ENCODE results near the gene CDH11.
A peak's percentile ranks its signal among the peaks of the same experiment; 100 is the strongest.

CDH11 gene

DNA sequence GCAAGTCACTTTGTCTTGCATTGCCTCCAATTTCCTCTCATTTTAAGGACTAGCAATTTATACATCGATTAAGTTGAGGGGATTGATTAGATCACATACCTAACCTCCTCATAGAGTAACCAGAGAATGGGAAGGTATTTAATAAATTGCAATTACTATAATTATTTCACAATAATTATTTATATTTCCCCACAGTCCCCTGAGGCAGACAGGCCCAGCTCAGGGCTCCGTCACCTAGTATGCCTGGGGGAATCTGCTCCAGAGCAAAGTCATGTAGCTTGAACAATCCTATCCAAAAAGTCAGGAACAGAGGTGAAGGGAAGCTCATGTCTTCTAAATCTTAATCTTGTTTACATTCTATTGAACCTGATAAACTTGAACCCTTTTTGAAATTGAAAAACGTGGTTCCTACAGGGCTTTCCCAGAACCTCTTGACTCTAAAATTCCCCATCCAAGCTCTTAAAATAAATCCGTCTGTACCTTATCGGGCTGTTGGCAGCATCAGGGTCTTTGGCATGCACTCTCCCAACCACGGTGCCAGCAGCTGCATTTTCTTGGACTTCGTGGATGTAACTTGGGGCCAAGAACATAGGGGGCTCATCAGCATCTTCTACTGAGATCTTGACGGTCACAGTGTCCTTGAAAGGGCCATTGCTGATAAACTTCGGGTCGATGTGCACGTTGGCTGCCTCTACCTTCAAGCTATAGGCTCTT is 140.1 kb downstream of the CDH11 start:
- DNase-seq (ENCODE audit: low read depth) = no peak

DNA sequence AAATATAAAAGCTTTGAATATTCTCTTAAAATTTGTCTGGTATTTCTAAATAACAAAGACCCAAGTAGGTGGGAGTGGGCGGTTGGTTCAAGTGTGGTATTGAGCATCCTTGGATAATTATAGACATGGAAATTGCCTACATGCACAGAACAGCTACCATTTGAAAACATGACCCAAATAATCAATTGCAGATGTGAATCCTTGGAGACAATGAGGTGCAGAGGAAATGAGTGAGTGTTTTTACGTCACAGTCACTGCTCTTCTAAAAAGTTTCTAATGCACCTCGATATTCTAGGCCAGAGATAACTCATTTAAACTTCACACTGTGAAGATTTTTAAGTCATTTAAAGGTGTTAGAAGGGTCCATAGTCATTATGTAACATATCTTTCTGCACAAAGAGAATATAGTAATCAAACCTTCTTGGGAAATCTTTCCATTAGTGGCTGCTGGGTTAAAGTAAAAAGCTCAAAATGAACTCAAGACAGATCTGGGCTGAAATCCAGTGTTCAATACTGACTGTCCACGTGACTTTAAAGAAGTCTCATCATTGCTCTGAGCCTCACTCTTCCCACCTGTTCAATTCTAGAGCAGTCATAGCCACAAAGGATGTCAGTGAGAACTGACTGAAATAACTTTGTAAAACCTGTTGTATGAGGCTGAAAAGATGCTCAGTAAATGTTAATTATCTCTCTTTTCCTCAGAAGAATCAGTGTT is 144.5 kb downstream of the CDH11 start:
- DNase-seq (ENCODE audit: low read depth) = no peak

DNA sequence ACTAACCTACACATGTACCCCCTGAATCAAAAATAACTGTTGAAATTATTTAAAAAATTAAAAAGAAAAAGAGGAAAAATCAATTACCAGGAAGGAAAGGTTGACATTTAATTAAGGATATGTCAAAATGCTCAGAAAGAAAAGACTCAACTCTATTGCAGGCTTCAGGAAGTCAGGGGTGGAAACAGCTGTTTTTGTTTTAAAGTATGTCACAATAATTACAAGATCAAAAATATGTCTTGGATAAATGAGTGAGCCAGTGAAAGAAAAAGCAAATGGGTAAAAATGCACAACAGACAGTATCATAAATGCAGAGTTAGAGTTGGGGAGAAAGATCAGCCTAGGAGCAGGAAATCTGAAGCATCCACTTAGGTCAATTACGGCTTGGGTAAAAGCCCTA is 146.0 kb downstream of the CDH11 start:
- no peak for DNase-seq (ENCODE audit: low read depth)

GRCh38 chr16:64974381-64974780 is 147.5 kb downstream of the CDH11 start:
- no peak for DNase-seq (ENCODE audit: low read depth)

DNA sequence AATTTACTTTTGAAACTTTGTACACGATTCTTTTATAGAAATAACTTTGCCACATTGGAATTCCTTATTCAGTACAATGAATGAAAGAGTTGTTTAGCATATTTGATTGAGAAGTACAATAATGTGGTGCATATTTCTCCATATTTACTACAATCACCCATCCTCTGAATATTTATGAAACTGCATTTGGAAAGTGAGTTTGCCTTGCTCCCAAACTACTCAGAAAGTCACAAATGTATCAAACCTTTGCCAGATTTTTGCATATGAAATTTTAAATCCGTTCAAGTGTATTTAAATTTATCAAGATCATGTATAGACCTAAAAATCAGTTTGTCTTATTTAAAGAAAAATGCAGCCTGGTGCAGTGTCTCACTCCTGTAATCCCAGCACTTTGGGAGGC is 148.7 kb downstream of the CDH11 start:
- no peak for DNase-seq (ENCODE audit: low read depth)

DNA sequence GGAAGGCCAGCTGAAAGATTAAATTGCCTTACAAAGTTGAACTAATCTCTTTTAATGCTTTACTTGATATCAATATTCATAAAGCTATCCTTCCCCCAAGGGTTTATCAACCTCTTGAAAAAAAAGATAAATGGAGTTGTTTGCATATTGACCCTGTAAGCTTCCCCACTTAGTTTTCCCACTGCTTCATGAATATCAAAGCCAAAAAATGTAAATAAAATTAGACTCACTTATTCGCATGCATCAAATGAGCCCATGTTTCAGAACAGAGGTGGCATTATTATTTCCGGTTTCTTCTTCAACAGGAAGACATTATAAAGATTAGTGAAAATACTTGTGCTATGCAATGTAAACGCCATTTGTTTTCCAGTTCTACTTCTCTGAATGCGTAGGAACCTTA is 150.7 kb downstream of the CDH11 start:
- DNase-seq (ENCODE audit: low read depth) = no peak

DNA sequence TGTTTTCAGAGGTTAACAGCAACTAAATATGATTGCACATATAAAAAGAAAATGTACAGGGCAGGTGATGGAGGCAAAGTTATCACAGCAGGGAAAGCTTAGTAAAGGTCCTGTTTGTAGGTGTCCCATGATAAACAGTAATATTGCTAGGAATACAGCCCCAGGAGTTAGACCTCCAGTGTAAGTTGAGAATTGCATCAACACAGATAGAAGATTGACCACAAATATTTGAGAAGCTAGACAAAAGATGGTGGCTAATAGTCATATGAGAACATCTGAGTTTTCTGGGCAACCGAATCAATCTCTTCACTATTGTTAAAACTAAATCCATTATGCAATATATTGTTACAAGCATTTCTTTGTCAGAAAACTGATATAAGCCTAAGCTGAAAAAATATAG is 152.6 kb downstream of the CDH11 start:
- DNase-seq (ENCODE audit: low read depth) = no peak

DNA sequence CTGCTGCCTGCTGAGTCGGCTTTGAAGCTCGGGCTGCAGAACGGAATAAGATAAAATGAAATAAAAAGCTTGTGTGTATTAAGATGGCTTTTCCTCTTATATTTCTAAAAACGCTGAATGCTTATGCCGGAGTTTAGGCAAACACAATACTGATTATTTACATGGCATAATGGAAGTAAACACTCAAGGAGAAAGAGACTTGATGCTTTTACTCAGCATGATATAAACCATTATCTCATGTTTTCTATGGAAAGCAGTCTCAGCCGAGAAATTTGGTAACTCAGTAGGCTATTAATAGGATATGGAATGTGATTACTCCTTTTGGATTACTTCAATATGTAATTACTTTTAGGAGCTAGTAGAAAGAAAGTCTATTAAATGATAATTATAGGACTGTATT is 153.3 kb downstream of the CDH11 start:
- DNase-seq (ENCODE audit: low read depth) = no peak

DNA sequence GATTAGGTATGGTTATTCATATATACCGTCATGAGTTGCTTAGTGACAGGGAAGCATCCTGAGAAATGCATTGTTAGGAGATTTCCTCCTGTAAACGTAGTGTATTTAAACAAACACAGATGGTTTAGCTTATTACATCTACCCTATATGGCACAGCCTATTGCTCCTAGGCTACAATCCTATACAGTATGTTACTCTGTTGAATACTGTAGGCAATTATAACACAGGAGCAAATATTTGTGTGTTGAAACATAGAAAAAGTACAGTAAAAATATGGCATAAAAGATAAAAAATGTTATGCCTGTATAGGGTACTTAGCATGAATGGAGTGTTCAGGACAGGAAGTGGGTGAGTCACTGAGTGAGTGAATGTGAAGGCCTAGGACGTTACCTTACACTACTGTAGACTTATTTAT is 157.7 kb downstream of the CDH11 start:
- DNase-seq (ENCODE audit: low read depth) = no peak

DNA sequence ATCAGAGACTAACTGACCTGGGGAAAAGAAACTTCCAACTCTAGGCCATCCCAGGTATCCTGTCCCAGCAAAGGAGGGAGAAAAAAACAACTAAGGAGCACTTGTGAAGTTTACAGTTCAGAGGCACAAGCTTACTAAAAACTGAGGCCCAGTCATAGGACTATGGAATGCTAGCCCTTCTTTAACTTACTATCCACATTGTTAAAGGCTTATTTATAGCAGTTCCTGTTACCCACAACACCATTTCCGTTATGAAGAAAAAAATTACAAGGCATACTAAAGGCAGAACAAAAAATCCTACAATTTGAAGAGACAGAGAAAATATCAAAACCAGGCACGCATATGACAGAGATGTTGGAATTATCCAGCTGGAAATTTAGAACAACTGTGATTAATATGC is 159.1 kb downstream of the CDH11 start:
- DNase-seq (ENCODE audit: low read depth) = no peak

GRCh38 chr16:64957246-64957645 is 164.6 kb downstream of the CDH11 start:
- DNase-seq (ENCODE audit: low read depth) = no peak

DNA sequence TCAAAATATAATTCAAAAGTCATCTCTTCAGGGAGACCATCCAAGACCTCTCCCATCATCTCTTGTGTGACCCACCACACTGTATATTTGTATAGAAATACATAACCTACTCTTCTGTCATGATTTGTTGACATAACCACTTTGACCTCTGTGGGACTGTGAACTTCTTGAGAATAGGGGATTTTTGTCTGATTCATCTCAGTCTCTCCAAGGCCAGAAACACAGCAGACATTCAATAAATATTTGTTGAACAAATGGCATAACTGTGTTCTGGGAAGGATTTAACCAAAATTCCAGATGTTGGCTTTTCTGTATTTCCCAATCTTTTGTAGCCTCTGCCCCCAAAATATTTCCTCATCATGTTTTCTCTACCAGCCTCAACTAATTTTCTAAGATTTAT is 169.7 kb downstream of the CDH11 start:
- peak; percentile 71 for DNase-seq (ENCODE audit: low read depth)

DNA sequence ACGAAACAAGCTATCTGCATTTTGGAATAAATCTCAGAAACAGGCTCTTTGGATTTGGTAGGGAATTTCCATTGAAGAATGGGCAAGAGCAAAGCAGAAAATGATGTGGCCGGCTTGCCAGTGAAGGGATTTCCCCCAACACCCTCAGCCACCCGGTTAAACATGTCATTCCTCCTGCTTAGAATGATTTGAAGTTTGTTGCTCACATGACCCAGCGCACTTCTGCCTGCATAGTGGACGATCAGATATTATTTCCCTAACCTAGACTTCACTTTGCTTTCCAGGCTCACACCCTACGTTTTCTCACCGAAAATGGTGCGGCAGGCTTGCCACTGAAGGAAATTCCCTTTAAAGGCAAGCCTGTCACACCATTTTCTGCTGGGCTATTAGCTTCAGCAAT is 170.7 kb downstream of the CDH11 start:
- no peak for DNase-seq (ENCODE audit: low read depth)

GRCh38 chr16:64950731-64951130 is 171.1 kb downstream of the CDH11 start:
- DNase-seq (ENCODE audit: low read depth) = no peak

- no peak for DNase-seq (ENCODE audit: low read depth)
Observed at GRCh38 chr16:64950262-64950661, 171.6 kb downstream of the CDH11 start.

- no peak for DNase-seq (ENCODE audit: low read depth)
Observed at GRCh38 chr16:64948056-64948455, 173.8 kb downstream of the CDH11 start.

GRCh38 chr16:64947651-64948050 is 174.2 kb downstream of the CDH11 start:
- DNase-seq (ENCODE audit: low read depth) = no peak

- DNase-seq (ENCODE audit: low read depth) = no peak
Observed at GRCh38 chr16:64933885-64934284, 188.0 kb downstream of the CDH11 start.

DNA sequence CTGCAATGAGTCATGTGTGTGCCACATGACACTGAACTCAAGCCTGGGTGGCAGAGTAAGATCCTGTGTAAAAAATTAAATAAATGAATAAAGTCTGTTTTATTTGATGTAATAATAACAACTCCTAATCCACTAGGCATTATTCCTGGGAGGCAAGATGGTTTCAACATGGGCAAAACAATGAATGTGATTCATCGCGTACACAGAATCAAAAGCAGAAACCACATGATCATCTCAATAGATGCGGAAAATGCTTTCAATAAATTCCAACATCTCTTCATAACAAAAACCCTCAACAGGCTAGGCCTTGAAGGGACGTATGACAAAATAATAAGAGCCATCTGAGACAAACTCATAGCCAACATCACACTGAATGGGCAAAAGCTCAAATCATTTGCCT is 195.4 kb downstream of the CDH11 start:
- no peak for DNase-seq (ENCODE audit: low read depth)

DNA sequence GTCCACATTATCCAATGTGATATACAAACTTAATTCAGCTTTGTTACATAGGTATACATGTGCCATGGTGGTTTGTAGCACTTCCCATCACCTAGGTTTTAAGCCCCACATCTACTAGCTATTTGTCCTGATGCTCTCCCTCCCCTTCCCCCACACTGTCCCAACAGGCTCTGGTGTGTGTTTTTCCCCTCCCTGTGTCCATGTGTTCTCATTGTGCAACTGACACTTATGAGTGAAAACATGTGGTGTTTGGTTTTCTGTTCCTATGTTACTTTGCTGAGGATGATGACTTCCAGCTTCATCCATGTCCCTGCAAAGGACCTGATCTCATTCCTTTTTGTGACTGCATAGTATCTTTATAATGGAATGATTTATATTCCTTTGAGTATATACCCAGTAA is 196.7 kb downstream of the CDH11 start:
- no peak for DNase-seq (ENCODE audit: low read depth)

GRCh38 chr16:64924086-64924485 is 197.8 kb downstream of the CDH11 start:
- DNase-seq (ENCODE audit: low read depth) = no peak

- no peak for DNase-seq (ENCODE audit: low read depth)
Observed at GRCh38 chr16:64919929-64920607, 201.8 kb downstream of the CDH11 start.

DNA sequence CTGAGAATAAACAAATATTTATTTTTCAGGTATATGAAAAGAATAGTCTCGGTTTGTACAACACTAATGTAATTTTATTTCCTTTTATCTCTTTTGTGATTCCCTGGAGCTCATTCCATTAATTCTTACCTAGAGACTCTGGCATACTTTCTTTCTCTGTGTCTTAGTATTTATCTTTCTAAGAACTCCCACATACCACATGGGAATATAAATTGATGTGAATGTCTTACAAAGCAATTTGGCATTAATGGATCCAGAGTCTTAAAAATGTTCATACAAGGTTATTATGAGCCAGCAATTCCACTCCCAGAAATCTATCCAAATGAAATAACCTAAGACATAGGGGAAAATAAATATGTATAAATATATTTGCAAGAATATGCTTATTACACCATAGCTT is 202.7 kb downstream of the CDH11 start:
- DNase-seq (ENCODE audit: low read depth) = no peak
